HEK293T (cell line): Measurements from ENCODE around the gene MYEOV.

Experiments
- CTCF ChIA-PET: fragments of 350-600 bp; formaldehyde crosslinking; extraction: SDS; loops from one replicate; lab custom pipeline; 2021; ENCODE audit warnings: antibody characterized with exemption, inconsistent platforms; lab: Yijun Ruan, JAX
- POLR2A ChIA-PET: fragments of 350-600 bp; formaldehyde crosslinking; extraction: SDS; loops from one replicate; lab custom pipeline; 2020; ENCODE audit warnings: antibody characterized with exemption, inconsistent platforms; lab: Yijun Ruan, JAX
- DNase-seq: peaks from one replicate; pipeline ENCODE4 v3.0.0; 2012; ENCODE audit warnings: mixed read lengths; ENCODE audit errors: extremely low spot score
- ARNT ChIP-seq: fragments of 450-650 bp; IDR thresholded peaks from 2 replicates; pipeline ENCODE4 v1.6.1; 2017; ENCODE audit warnings: mild to moderate bottlenecking
- BHLHE40 ChIP-seq: fragments of 450-650 bp; IDR thresholded peaks from 2 replicates; pipeline ENCODE4 v1.6.1; 2016; ENCODE audit warnings: mild to moderate bottlenecking, moderate library complexity, borderline replicate concordance
- CTBP1 ChIP-seq: fragments of 450-650 bp; IDR thresholded peaks from 2 replicates; pipeline ENCODE4 v1.6.1; 2016; ENCODE audit warnings: borderline replicate concordance
- ELF4 ChIP-seq: fragments of 450-650 bp; IDR thresholded peaks from 2 replicates; pipeline ENCODE4 v1.6.1; 2017; ENCODE audit warnings: antibody characterized with exemption
- FOXA1 ChIP-seq: fragments of 450-650 bp; IDR thresholded peaks from 2 replicates; pipeline ENCODE4 v1.6.1; 2016; ENCODE audit warnings: mild to moderate bottlenecking
- FOXK2 ChIP-seq: fragments of 450-650 bp; IDR thresholded peaks from 2 replicates; pipeline ENCODE4 v1.6.1; 2016; ENCODE audit warnings: mild to moderate bottlenecking
- FOXM1 ChIP-seq: fragments of 450-650 bp; IDR thresholded peaks from 2 replicates; pipeline ENCODE4 v1.6.1; 2017; ENCODE audit warnings: mild to moderate bottlenecking, borderline replicate concordance
- HDGF ChIP-seq: fragments of 450-650 bp; IDR thresholded peaks from 2 replicates; pipeline ENCODE4 v1.6.1; 2017; ENCODE audit warnings: antibody characterized with exemption, borderline replicate concordance
- L3MBTL2 ChIP-seq: fragments of 450-650 bp; conservative IDR thresholded peaks from 2 replicates; pipeline ENCODE4 v1.6.1; 2016; ENCODE audit warnings: mild to moderate bottlenecking
- LEF1 ChIP-seq: fragments of 450-650 bp; IDR thresholded peaks from 2 replicates; pipeline ENCODE4 v1.6.1; 2017; ENCODE audit warnings: mild to moderate bottlenecking, borderline replicate concordance
- NFRKB ChIP-seq: fragments of 450-650 bp; IDR thresholded peaks from 2 replicates; pipeline ENCODE4 v1.6.1; 2016; ENCODE audit warnings: mild to moderate bottlenecking, moderate library complexity
- SP1 ChIP-seq: fragments of 450-650 bp; IDR thresholded peaks from 2 replicates; pipeline ENCODE4 v1.6.1; 2017
- SUZ12 ChIP-seq: fragments of 450-650 bp; IDR thresholded peaks from 2 replicates; pipeline ENCODE4 v1.6.1; 2016; ENCODE audit warnings: mild to moderate bottlenecking
- TARDBP ChIP-seq: fragments of 450-650 bp; IDR thresholded peaks from 2 replicates; pipeline ENCODE4 v1.6.1; 2016
- ZNF384 ChIP-seq: fragments of 450-650 bp; IDR thresholded peaks from 2 replicates; pipeline ENCODE4 v1.6.1; 2016
- TF ChIP-seq, protein P1 (sequence below): fragments of 450-650 bp; IDR thresholded peaks from 2 replicates; pipeline ENCODE4 v1.6.1; 2016

The MYEOV gene

DNA sequence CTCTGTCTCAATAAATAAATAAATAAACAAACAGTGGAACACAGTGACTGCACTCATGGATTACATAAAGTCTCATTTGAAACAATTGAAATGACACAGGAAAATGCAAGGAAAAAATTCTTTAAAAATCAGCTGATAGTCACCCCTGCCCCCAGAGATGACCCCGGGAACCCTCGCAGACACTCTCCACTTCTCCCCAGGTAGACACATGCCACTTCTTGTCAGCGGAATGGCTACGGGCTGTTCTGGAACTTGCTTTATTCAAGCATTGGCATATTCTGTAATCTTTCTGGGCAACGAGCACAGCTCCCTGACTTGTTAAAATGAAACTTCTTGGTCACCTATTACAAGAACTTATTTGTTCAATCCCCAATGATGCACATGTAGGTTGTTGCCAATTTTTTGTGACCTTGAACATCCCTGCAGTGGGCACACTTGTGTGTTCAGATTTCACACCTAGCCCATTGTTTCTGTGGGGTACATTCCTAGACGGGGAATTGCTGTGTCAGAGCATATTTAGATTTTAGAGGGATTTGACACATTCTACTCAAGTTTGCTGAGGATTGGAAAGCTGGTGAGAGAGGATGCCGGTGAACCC is 32.8 kb downstream of the MYEOV start:
- POLR2A ChIA-PET, result no interaction called here
- TF ChIP-seq NFRKB (no peak), SUZ12 (no peak), L3MBTL2 (no peak), ELF4 (no peak), TARDBP (no peak), HDGF (no peak), BHLHE40 (no peak), FOXK2 (no peak), FOXA1 (no peak), SP1 (no peak), ARNT (no peak), FOXM1 (no peak), LEF1 (no peak), CTBP1 (no peak), ZNF384 (no peak)
- TF ChIP-seq, protein P1, sequence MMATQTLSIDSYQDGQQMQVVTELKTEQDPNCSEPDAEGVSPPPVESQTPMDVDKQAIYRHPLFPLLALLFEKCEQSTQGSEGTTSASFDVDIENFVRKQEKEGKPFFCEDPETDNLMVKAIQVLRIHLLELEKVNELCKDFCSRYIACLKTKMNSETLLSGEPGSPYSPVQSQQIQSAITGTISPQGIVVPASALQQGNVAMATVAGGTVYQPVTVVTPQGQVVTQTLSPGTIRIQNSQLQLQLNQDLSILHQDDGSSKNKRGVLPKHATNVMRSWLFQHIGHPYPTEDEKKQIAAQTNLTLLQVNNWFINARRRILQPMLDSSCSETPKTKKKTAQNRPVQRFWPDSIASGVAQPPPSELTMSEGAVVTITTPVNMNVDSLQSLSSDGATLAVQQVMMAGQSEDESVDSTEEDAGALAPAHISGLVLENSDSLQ, result no peak
- CTCF ChIA-PET, result no interaction called here
- no peak for DNase-seq

DNA sequence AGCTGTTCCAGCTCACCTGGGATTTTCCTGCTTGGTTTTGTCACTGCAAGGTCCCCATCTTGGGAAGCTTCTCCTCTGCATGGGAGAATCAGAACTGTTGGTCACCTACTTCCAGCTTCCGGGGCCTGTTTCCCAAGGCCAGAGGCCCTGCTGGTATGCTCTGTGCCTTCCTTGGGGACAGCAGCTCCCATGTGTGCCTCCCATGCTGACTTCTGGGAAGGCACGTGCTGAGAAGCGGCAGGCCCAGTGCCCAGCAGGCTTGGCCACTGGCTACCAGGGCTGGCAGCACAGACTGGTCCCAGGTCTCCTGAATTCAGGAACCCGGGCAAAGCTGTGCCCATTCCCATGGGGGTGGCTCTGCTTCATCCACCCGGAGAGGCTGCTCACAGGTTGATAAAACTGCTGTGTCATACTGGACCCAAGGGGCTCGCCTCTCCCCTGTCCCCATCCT is 33.8 kb downstream of the MYEOV start:
- TF ChIP-seq TARDBP (no peak), SUZ12 (no peak), HDGF (no peak)
- POLR2A ChIA-PET, result no interaction called here
- DNase-seq, result no peak
- CTCF ChIA-PET, result no interaction called here

DNA sequence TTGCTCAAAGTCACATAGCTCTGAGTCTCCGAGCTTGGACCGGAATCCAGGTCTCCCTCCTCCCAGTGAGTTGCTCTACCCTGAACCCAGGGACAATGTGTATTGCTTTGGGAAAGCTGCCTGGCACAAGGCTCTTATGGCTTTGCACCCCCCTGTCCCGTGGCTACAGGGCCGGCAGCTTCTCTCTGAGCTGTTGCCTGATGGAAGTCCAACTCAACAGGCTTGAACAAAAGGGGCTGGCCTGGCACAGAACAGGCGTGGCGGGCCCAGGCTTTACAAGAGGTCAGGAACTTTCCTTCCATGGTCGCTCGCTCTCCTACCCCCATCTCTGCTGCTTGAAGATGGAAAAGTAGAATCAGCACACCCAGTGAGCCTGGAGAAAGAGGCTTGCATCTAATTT is 34.3 kb downstream of the MYEOV start:
- ChIA-PET POLR2A (no interaction called here), CTCF (no interaction called here)
- TF ChIP-seq NFRKB, result no peak
- TF ChIP-seq TARDBP, result no peak
- no peak for TF ChIP-seq LEF1
- no peak for TF ChIP-seq SUZ12
- no peak for TF ChIP-seq ELF4
- TF ChIP-seq, protein P1, result no peak
- TF ChIP-seq FOXK2, result no peak
- no peak for TF ChIP-seq HDGF
- no peak for TF ChIP-seq L3MBTL2
- TF ChIP-seq ZNF384, result no peak
- TF ChIP-seq BHLHE40, result no peak
- no peak for TF ChIP-seq ARNT

DNA sequence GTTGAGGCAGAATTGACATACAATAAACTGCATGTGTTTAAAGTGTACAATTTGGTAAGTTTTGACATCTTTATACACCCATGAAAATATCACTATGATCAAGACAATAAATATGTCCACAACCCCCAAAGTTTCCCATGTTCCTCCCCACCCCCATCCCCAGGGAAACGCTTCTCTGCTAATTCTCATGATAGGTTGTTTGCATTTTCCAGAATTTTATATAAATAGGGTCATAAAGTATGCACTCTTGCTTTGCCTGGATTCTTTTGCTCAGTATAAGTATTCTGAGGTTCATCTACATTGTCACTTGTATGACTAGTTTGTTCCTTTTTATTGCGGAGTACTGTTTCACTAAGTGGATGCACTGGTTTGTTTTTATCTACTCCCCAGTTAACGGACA is 35.6 kb downstream of the MYEOV start:
- TF ChIP-seq FOXM1 (no peak), LEF1 (no peak), TARDBP (no peak), ARNT (no peak), L3MBTL2 (no peak), SUZ12 (no peak), ZNF384 (no peak), FOXK2 (no peak), ELF4 (no peak), SP1 (no peak), BHLHE40 (no peak), HDGF (no peak), FOXA1 (no peak), CTBP1 (no peak), NFRKB (no peak)
- TF ChIP-seq, protein P1, result no peak
- ChIA-PET POLR2A (no interaction called here), CTCF (no interaction called here)
- DNase-seq, result no peak

More for the DNA sequence above, 34.3 kb downstream of the MYEOV start:
- DNase-seq, result no peak

DNA sequence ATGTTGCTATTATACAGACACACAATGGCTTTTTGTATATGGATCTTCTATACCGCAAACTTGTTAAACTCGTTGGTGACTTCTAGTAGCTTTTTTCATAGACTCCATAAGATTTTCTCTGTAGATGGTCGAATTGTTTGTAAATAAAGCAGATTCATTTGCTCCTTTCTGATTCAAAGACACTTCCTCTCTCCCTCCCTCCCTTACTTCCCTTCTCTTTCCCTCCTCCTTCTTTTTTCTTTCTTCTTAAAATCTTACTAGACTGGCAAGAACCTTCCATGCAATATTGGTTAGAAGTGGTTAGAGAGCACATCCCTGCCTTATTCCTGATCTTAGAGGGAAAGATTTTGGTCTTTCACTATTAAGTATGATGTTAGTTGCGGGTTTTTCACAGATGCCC is 36.4 kb downstream of the MYEOV start:
- TF ChIP-seq BHLHE40, result no peak
- TF ChIP-seq FOXA1, result no peak
- no peak for TF ChIP-seq FOXM1
- TF ChIP-seq L3MBTL2, result no peak
- no peak for TF ChIP-seq FOXK2
- TF ChIP-seq TARDBP, result no peak
- TF ChIP-seq ARNT, result no peak
- no peak for TF ChIP-seq NFRKB
- TF ChIP-seq ZNF384, result no peak
- no peak for TF ChIP-seq CTBP1
- TF ChIP-seq ELF4, result no peak
- DNase-seq, result no peak
- POLR2A ChIA-PET, result no interaction called here

DNA sequence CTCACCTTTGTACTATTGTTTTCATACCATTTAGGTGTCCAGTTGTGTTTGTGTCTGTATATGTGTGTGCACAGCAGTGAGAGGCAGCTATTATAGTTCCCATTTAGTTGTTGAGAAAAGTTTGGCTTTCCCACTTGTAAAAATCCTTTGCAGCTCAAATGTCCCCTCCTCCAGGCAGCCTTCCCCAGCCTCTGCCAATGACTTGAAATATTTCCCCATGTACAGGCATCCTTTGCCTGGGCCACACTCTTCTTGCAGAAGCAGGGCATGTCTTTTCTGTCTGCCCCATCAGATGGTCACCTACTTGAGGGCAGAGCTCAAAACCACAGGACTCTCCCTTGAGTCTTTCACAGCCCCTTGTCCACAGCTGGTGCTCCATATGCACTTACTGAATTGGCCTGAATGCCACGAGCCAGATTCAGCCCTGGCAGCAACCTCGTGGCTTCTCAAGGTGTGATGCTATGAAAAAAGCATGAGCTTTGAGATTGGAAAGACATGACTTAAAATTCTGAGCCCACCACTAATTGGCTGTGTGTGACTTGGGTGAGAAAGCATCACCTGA is 39.3 kb downstream of the MYEOV start:
- DNase-seq, result no peak
- TF ChIP-seq HDGF (no peak), TARDBP (no peak), ARNT (no peak), ELF4 (no peak), NFRKB (no peak), FOXK2 (no peak), LEF1 (no peak), ZNF384 (no peak), FOXM1 (no peak)
- ChIA-PET CTCF (no interaction called here), POLR2A (no interaction called here)

More for the DNA sequence above, 36.4 kb downstream of the MYEOV start:
- CTCF ChIA-PET, result no interaction called here
